Pancreas (tissue), 10 donors: ENCODE results near the gene PSMC3. TPM values are rescaled to one million over a fixed set of nuclear protein-coding genes. Genes with fewer than 3 reads are reported as not detected.

ENCODE experiments used
- ATAC-seq, 4 donors: fragments of 200-7000 bp; cut with Tn5 transposase; one replicate each; pipeline versions ENCODE4 v1.8.0 to v1.9.1; 2020; ENCODE audit warnings: mild to moderate bottlenecking in 4 of 4, moderate library complexity in 4 of 4
- DNase-seq, 6 donors: peaks; one replicate each; pipeline ENCODE4 v3.0.0-alpha.2; 2020
- FAIRE-seq: peaks from 2 replicates; lab custom pipeline; 2012; peaks lifted over from hg19 to GRCh38; lab: Jason Lieb, UNC
- H3K27ac ChIP-seq, 4 donors: fragments of 200-600 bp; sonication (generic); 1 replicate in 3 of 4; 2 replicates in 1 of 4; pipeline versions ENCODE4 v1.5.0 to v1.8.0; 2020
- H3K27me3 ChIP-seq, 4 donors: fragments of 200-600 bp; one replicate each; pipeline ENCODE4 v1.8.0; 2021
- H3K36me3 ChIP-seq, 3 donors: fragments of 200-600 bp; sonication (generic) in 1 of 3; one replicate each; pipeline versions ENCODE4 v1.5.0 to v1.8.0; 2020 to 2021
- H3K4me1 ChIP-seq, 3 donors: fragments of 200-600 bp; one replicate each; pipeline ENCODE4 v1.8.0; 2021
- H3K4me3 ChIP-seq, 4 donors: fragments of 200-600 bp; sonication (generic) in 2 of 4; one replicate each; pipeline versions ENCODE4 v1.5.0 to v1.8.0; 2020 to 2021
- H3K9me3 ChIP-seq, 4 donors: fragments of 200-600 bp; one replicate each; pipeline ENCODE4 v1.8.0; 2021
- WGBS, 2 donors: extraction: QIAGEN DNeasy Blood & Tissue Kit; methylation state at CpG; one replicate each; pipeline ENCODE4 v1.1.7; 2013; 5-methylcytosine and 5-hydroxymethylcytosine counted together
- intact Hi-C, 3 donors: fragments of 100-400 bp; cut with DNase I; formaldehyde crosslinking; loops; one replicate each; pipeline versions ENCODE4 v1.11.1 to v1.14.2; 2022
- polyA plus RNA-seq, 2 donors: library from polyadenylated mRNA; stranded (reverse); fragments of 200-250 nt; gene quantifications; one replicate each; pipeline ENCODE4 v1.2.3, GENCODE V29; 2013
- total RNA-seq, 6 donors: library from RNA; stranded (reverse); fragmentation: NEBNext Ultra II Directional in 4 of 6; extraction: Animal tissue kit (Norgen Biotek cat#: 25700) in 4 of 6; gene quantifications; one replicate each; pipeline versions ENCODE4 v1.2.1 to v1.2.4, GENCODE V29; 2021 to 2023
- TF ChIP-seq, protein P1 (sequence below), 4 donors: fragments of 200-600 bp; sonication (generic) in 3 of 4; IDR thresholded peaks; one replicate each; pipeline versions ENCODE4 v1.5.0 to v1.8.0; 2021; ENCODE audit warnings: antibody characterized with exemption in 4 of 4
- donor health status: healthy with polysubstance abuse.
- donor health status: DM: no; HTN: no; CAD: no; lungs with moderate emphysema.
- donor health status: DM: no; HTN: no; CAD: no.
- donor health status: control.
- donor health status: control.
- donor health status: Bipolar disorder and iron deficiency.
- donor health status: DM: yes; HTN: yes; CAD: no.
- donor health status: DM: no; HTN: no; CAD: no.
- donor health status: DM: no; HTN: no; CAD: no.
- donor health status: DM: yes; HTN: yes; CAD: no.

PSMC3 gene
- total and polyA plus RNA-seq, 8 donors: 37.4 to 67.5 (median 51.7) TPM

DNA sequence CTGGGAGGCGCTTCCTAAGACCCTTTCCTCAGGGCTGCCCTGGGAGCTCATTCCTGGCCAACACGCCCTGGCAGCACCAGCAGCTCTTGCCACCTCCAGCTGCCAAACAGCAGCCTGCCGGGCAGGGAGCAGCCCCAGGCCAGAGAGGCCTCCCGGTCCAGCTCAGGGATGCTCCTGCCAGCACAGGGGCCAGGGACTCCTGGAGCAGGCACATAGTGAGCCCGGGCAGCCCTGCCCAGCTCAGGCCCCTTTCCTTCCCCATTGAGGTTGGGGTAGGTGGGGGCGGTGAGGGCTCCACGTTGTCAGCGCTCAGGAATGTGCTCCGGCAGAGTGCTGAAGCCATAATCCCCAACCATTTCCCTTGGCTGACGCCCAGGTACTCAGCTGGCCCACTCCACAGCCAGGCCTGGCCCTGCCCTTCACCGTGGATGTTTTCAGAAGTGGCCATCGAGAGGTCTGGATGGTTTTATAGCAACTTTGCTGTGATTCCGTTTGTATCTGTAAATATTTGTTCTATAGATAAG, 10.2 kb downstream of the PSMC3 start:
- TF ChIP-seq, protein P1, sequence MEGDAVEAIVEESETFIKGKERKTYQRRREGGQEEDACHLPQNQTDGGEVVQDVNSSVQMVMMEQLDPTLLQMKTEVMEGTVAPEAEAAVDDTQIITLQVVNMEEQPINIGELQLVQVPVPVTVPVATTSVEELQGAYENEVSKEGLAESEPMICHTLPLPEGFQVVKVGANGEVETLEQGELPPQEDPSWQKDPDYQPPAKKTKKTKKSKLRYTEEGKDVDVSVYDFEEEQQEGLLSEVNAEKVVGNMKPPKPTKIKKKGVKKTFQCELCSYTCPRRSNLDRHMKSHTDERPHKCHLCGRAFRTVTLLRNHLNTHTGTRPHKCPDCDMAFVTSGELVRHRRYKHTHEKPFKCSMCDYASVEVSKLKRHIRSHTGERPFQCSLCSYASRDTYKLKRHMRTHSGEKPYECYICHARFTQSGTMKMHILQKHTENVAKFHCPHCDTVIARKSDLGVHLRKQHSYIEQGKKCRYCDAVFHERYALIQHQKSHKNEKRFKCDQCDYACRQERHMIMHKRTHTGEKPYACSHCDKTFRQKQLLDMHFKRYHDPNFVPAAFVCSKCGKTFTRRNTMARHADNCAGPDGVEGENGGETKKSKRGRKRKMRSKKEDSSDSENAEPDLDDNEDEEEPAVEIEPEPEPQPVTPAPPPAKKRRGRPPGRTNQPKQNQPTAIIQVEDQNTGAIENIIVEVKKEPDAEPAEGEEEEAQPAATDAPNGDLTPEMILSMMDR (IDR thresholded peaks at IDR 0.05): no peak
- Histone ChIP-seq H3K9me3 (no peaks in the 10 kb centered on the region), H3K27me3 (no peaks in the 10 kb centered on the region), H3K27ac (peak overlapping the region; percentile 59 to 67 (median 64)), H3K4me1 (peaks cover 0 to 8% (median 0%) of the 10 kb centered on the region in 3 donors), H3K36me3 (peaks cover 0 to 40% (median 16%) of the 10 kb centered on the region in 3 donors), H3K4me3 (no peak overlapping the region)
- intact Hi-C loops: no loop called here
- WGBS, 2 donors: 27 to 32% methylated on average over 13 of the region's 13 CpGs
- peak in 4 of 6 donors; percentile 64 to 83 (median 74) for DNase-seq
- no peak for FAIRE-seq
- ATAC-seq: peak; percentile 63 to 79 (median 73)

DNA sequence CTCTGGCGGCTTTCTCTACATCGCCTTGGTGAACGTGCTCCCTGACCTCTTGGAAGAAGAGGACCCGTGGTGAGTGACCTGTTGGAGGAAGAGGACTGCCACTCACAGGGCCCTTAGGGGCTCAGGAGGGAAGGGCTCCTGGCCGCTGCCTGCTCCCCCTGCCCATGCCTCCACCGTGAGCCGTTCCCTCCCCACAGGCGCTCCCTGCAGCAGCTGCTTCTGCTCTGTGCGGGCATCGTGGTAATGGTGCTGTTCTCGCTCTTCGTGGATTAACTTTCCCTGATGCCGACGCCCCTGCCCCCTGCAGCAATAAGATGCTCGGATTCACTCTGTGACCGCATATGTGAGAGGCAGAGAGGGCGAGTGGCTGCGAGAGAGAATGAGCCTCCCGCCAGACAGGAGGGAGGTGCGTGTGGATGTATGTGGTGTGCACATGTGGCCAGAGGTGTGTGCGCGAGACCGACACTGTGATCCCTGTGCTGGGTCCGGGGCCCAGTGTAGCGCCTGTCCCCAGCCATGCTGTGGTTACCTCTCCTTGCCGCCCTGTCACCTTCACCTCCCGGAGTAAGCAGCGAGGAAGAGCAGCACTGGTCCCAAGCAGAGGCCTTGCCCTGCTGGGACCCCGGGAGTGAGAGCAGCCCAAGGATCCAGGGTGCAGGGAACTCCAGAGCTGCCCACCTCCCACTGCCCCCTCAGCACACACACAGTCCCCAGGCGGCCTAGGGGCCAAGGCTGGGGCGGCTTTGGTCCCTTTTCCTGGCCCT, 11.0 kb downstream of the PSMC3 start:
- Histone ChIP-seq H3K4me3 (no peak overlapping the region), H3K9me3 (no peaks in the 10 kb centered on the region), H3K27me3 (no peaks in the 10 kb centered on the region), H3K4me1 (peaks cover 0 to 8% (median 0%) of the 10 kb centered on the region in 3 donors), H3K36me3 (peaks cover 0 to 32% (median 8%) of the 10 kb centered on the region in 3 donors), H3K27ac (peak overlapping the region; percentile 59 to 67 (median 64))
- no peak for DNase-seq
- TF ChIP-seq, protein P1 (IDR thresholded peaks at IDR 0.05): no peak
- WGBS, 2 donors: 89 to 90% methylated on average over 31 of the region's 31 CpGs
- no peak for FAIRE-seq
- no peak for ATAC-seq
- intact Hi-C loops: no loop called here

DNA sequence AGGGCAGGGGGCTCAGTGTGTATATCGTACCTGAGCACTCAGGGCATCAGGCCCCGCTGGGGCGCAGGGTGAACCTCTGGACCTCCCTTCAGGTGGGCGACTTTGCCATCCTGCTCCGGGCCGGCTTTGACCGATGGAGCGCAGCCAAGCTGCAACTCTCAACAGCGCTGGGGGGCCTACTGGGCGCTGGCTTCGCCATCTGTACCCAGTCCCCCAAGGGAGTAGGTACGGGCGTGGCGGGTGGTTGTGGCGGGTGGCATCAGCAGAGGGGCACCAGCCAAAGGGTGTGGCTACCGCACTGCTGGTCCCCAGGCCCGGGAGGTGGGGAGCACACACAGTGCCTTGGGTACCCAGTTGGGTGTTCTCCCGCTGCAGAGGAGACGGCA, 11.6 kb downstream of the PSMC3 start:
- no peak for ATAC-seq
- no peak overlapping the region for H3K27ac ChIP-seq
- WGBS, 2 donors: 88 to 92% methylated on average over 18 to 19 of the region's 19 CpGs
- no peaks in the 10 kb centered on the region for H3K27me3 ChIP-seq
- H3K4me3 ChIP-seq: no peak overlapping the region
- peaks cover 0 to 26% (median 7%) of the 10 kb centered on the region in 3 donors for H3K36me3 ChIP-seq
- no peaks in the 10 kb centered on the region for H3K9me3 ChIP-seq
- peaks cover 0 to 10% (median 3%) of the 10 kb centered on the region in 3 donors for H3K4me1 ChIP-seq
- intact Hi-C loops: no loop called here
- TF ChIP-seq, protein P1 (IDR thresholded peaks at IDR 0.05): no peak
- FAIRE-seq: no peak
- peak in 1 of 6 donors; percentile 82 for DNase-seq

DNA sequence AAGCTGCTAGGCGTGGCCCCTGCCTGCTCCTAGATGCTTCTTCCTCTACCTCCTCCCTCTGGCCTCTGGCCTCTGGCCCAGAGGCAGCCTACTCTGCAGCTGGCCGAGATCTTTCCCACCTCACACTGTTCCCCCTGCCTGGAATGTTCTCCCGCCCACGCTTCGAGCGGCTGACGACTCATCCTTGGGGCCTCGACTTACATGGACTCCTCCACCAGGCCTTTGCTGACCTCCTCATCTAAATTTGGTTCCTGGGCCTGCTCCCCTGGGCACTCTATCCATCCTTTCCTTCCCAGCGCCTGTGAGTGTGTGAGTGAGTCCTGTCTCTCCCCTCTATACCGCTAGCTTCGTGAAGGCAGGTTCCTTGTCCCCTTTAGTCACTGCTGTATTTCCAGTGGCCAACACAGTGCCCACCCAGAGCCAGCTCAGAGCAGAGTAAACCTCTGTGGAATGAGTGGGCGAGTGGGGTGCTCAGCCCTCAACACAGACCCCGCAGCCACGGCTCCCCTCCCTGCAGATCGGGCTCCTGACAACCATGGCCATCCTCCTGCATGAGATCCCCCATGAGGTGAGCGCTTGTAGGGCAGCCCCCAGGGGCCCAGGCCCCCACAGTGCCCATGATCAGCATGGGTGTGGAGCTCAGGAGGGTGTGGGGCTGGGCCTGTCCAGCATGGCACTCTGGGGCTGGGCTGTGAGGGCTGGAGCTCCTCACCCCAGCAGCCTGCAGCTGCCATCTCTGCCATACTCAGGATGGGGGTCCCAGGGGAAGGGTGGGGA, 12.1 kb downstream of the PSMC3 start:
- intact Hi-C loops: no loop called here
- no peak for ATAC-seq
- Histone ChIP-seq H3K4me3 (no peak overlapping the region), H3K9me3 (no peaks in the 10 kb centered on the region), H3K36me3 (peaks cover 0 to 24% (median 7%) of the 10 kb centered on the region in 3 donors), H3K4me1 (peaks cover 5 to 14% (median 6%) of the 10 kb centered on the region in 3 donors), H3K27me3 (no peaks in the 10 kb centered on the region), H3K27ac (no peak overlapping the region)
- WGBS, 2 donors: 81 to 83% methylated on average over 16 of the region's 16 CpGs
- FAIRE-seq: no peak
- TF ChIP-seq, protein P1 (IDR thresholded peaks at IDR 0.05): no peak
- peak in 2 of 6 donors; percentile 36 to 58 for DNase-seq
